Thymus (tissue), 11 donors: Measurements from ENCODE around the gene MLXIP. TPM values are rescaled to one million over a fixed set of nuclear protein-coding genes. Genes with fewer than 3 reads are reported as not detected.

Experiments
- DNase-seq, 9 donors: peaks; one replicate each; pipeline ENCODE4 v3.0.0-alpha.2; 2013; ENCODE audit warnings: low spot score in 9 of 9, low read depth in 6 of 9, missing footprints in 1 of 9
- H3K27ac ChIP-seq, 2 donors: one replicate each; pipeline ENCODE4 v1.5.1; 2013; ENCODE audit warnings: control low read depth in 1 of 2, low read depth in 1 of 2, low read length in 1 of 2, mild to moderate bottlenecking in 1 of 2, moderate library complexity in 1 of 2
- H3K27me3 ChIP-seq, 2 donors: one replicate each; pipeline ENCODE4 v1.5.1; 2013; ENCODE audit warnings: low read length in 1 of 2; ENCODE audit not compliant: control insufficient read depth in 2 of 2, insufficient read depth in 1 of 2
- H3K36me3 ChIP-seq, 2 donors: one replicate each; pipeline ENCODE4 v1.5.1; 2013; ENCODE audit warnings: low read length in 1 of 2, mild to moderate bottlenecking in 1 of 2, moderate library complexity in 1 of 2; ENCODE audit not compliant: control insufficient read depth in 2 of 2, insufficient read depth in 2 of 2
- H3K4me1 ChIP-seq, 2 donors: one replicate each; pipeline ENCODE4 v1.5.1; 2013; ENCODE audit warnings: low read length in 2 of 2; ENCODE audit not compliant: control insufficient read depth in 2 of 2, insufficient read depth in 2 of 2
- H3K4me3 ChIP-seq, 2 donors: one replicate each; pipeline ENCODE4 v1.5.1; 2013; ENCODE audit warnings: low read length in 2 of 2, control low read depth in 1 of 2, mild to moderate bottlenecking in 1 of 2
- H3K9me3 ChIP-seq, 2 donors: one replicate each; pipeline ENCODE4 v1.5.1; 2013; ENCODE audit warnings: low read length in 1 of 2, mild to moderate bottlenecking in 1 of 2; ENCODE audit not compliant: control insufficient read depth in 2 of 2, insufficient read depth in 1 of 2
- WGBS: extraction: QIAGEN DNeasy Blood & Tissue Kit; methylation state at CpG from one replicate; pipeline ENCODE4 v1.1.7; 2013; 5-methylcytosine and 5-hydroxymethylcytosine counted together
- polyA plus RNA-seq: library from polyadenylated mRNA; stranded (reverse); fragments of 200-250 nt; gene quantifications from one replicate; pipeline ENCODE4 v1.2.3, GENCODE V29; 2013
- total RNA-seq: library from RNA; stranded (reverse); fragments of 120-200 nt; gene quantifications from one replicate; pipeline ENCODE4 v1.2.4, GENCODE V29; 2013
- donor health status: healthy.

MLXIP gene
- total and polyA plus RNA-seq, 2 donors = 10.1 to 31.9 TPM

DNA sequence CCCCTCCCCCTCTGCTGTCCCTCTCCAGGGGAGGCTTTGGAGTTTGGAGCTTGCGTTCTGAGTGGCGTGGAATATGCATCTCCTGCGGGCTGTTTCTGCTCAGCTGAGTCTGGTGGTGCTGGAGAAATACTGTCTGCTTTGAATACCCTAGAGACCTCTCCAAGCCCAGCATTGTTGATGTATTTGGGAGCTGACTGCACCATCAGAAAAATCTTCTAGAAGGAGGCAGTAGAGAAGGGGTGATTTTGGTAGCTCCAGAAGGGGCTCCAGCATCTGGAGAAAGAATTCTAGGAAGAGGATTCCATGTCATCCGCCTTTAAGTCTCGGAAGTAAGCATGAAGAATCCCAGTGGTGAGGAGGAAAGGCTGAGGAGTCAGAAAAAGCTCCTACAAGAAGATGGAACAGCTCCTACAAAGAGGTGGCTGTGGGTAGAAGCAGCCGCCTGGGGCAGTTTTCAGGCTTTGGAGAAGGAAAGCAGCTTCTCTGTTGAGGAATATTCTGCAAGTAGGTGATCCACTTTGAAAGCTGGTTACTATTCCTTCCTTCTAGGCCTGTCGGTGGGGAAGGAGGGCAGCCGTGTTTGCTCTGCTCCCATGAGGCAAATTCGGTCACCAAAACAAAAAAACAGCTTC is 9.7 kb downstream of the MLXIP start:
- Histone ChIP-seq H3K27me3 (no peaks in the 10 kb centered on the region), H3K4me1 (peaks cover 43 to 72% of the 10 kb centered on the region in 2 donors), H3K27ac (peak overlapping the region; percentile 36 to 46), H3K36me3 (peaks cover 20 to 43% of the 10 kb centered on the region in 2 donors), H3K4me3 (no peak overlapping the region), H3K9me3 (peaks cover 0 to 4% of the 10 kb centered on the region in 2 donors)
- DNase-seq = no peak
- 95% methylated on average over 9 of the region's 9 CpGs for WGBS

DNA sequence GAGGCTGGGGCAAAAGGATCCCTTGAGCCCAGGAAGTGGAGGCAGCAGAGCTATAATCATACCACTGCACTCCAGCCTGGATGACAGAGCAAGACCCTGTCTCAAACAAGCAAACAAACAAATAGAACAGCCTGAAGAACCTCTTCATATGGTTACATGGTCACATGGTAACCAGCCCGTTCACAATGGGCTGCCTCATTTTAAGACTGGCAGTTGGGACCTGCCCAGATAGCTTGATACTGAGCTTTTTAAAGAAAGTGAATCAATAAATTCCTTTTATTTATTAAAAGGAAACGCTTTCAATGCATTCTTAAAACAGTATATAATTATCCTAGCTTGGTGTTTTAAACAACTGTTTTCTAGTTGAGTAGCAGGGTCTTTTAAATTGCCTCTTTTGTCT is 10.5 kb downstream of the MLXIP start:
- WGBS = 52% methylated on average over 2 of the region's 2 CpGs
- no peak for DNase-seq
- H3K27ac ChIP-seq = peak overlapping the region; percentile 46 to 54
- H3K27me3 ChIP-seq = no peaks in the 10 kb centered on the region
- peaks cover 20 to 41% of the 10 kb centered on the region in 2 donors for H3K36me3 ChIP-seq
- no peak overlapping the region for H3K4me3 ChIP-seq
- peaks cover 43 to 68% of the 10 kb centered on the region in 2 donors for H3K4me1 ChIP-seq
- H3K9me3 ChIP-seq = peaks cover 0 to 12% of the 10 kb centered on the region in 2 donors

DNA sequence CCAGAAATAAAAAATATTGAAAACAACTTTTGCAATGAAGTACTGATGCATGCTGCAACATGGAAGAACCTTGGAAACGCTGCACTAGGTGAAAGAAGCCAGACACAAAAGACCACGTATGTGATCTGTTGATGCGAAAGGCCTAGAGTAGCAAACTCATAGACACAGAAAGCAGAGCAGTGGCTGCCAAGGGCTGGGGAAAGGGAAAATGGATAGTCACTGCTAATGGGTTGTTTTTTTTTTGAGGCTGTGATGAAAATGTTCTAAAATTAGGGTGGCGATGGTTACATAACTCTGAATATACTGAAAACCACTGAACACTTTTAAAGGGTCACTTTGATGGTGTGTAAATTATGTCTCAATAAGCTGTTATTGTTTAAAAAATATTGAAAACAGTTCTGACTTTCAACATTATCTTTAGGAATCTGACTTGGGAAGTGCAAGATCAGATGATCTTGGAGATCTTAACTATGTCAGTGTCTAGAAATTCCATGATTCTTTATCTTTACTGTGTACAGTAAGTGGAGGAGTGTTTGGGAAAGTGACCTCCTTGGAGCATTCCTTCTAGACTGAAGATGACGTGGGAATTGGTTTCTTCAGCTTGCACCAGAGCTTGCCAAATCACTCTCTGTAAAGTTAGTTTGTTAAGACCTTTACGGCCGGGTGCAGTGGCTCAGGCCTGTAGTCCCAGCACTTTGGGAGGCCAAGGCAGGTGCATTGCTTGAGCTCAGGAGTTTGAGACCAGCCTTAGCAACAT is 12.4 kb downstream of the MLXIP start:
- DNase-seq = no peak
- 91% methylated on average over 7 of the region's 7 CpGs for WGBS
- Histone ChIP-seq H3K4me3 (no peak overlapping the region), H3K4me1 (peaks cover 34 to 59% of the 10 kb centered on the region in 2 donors), H3K27me3 (no peaks in the 10 kb centered on the region), H3K27ac (peak overlapping the region; percentile 15 to 26), H3K9me3 (peaks cover 0 to 15% of the 10 kb centered on the region in 2 donors), H3K36me3 (peaks cover 14 to 29% of the 10 kb centered on the region in 2 donors)

DNA sequence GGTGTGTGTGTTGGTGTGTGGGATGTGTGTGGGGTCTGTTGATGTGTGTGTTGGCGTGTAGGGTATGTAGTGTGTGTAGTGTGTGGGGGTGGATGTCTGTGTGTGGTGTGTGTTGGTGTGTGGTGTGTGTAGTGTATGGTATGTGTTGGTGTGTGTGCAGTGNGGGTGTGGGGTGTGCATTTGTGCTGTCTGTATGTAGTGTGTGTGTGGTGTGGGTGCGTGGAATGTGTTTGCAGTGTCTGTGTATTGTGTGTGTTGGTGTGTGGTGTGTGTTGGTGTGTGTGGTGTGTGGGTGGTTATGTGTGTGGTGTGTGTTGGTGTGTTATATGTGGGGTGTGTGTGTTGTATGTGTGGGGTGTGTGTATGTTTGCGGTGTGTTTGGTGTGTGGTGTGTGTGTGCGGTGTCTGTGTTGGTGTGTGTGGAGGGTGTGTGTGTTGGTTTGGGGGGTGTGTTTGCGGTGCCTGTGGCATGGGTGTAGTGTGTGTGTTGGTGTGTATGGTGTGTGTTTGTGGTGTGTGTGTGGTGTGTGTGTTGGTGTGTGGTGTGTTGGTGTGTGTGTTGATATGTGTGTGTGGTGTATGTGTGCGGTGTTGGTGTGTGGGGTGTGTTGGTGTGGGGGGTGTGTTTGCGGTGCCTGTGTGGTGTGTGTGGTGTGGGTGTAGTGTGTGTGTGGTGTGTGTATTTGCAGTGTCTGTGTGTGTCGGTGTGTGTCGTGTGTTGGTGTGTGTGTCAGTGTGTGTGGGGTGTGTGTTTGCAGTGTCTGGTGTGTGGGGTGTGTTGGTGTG is 14.7 kb downstream of the MLXIP start:
- DNase-seq = no peak
- H3K27me3 ChIP-seq = no peaks in the 10 kb centered on the region
- H3K4me3 ChIP-seq = no peak overlapping the region
- peaks cover 22 to 56% of the 10 kb centered on the region in 2 donors for H3K4me1 ChIP-seq
- WGBS = 98% methylated on average over 9 of the region's 9 CpGs
- peaks cover 0 to 15% of the 10 kb centered on the region in 2 donors for H3K9me3 ChIP-seq
- peak overlapping the region in 1 of 2 donors; percentile 64 for H3K27ac ChIP-seq
- peaks cover 3 to 8% of the 10 kb centered on the region in 2 donors for H3K36me3 ChIP-seq

DNA sequence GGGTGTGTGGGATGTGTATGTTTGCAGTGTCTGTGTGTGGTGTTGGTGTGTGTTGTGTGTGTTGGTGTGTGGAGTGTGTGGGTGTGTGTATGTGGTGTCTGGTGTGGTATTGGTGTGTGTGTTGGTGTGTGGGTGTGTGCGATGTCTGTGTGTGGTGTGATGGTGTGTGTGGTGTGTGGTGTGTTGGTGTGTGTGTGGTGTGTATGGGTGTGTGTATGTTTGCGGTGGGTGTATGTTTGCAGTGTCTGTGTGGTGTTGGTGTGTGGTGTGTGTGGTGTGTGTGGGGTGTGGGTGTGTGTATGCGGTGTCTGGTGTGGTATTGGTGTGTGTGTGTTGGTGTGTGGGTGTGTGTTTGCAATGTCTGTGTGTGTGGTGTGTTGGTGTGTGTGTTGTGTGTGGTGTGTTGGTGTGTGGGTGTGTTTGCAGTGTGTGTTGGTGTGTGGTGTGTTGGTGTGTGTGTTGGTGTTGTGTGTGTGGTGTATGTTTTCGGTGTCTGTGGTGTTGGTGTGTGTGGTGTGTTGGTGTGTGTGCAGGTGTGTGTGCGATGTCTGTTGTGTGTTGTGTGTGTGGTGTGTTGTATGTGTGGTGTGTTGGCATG is 15.7 kb downstream of the MLXIP start:
- H3K4me3 ChIP-seq = no peak overlapping the region
- no peak for DNase-seq
- H3K9me3 ChIP-seq = peaks cover 0 to 15% of the 10 kb centered on the region in 2 donors
- peaks cover 0 to 3% of the 10 kb centered on the region in 2 donors for H3K36me3 ChIP-seq
- 98% methylated on average over 5 of the region's 5 CpGs for WGBS
- no peaks in the 10 kb centered on the region for H3K27me3 ChIP-seq
- peaks cover 22 to 56% of the 10 kb centered on the region in 2 donors for H3K4me1 ChIP-seq
- H3K27ac ChIP-seq = peak overlapping the region in 1 of 2 donors; percentile 58

DNA sequence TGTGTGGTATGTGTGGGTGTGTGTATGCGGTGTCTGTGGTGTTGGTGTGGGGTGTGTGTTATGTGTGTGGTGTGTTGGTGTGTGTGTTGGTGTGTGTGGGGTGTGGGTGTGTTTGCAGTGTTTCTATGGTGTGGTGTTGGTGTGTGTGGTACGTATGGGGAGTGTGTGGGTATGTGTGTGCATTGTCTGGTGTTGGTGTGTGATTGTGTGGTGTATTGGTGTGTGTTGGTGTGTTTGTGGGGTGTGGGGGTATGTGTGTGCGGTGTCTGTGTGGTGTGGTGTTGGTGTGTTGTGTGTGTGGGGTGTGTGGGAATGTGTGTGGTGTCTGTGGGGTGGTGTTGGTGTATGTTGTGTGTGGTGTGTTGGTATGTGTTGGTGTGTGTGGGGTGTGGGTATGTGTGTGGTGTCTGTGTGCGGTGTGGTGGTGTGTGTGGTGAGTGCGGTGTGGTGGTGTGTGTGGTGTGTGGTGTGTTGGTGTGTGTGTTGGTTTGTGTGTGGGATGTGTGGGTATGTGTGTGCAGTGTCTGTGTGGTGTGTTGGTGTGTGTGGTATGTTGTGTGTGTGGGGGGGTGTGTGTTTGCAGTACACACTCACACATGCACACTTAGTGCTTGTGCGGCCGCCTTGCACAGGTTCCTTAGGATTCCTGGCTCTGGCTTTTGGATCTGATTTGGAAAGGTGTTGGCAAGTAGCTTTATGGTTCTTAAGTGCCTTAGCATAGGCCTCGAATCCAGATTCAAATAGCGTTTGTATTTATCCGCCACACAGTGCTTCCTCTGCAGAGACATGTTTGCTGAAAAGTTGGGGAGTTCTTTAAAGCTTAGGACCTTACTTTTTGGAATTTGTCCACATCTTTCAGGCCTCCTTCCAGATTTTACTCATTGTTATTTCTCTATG is 16.4 kb downstream of the MLXIP start:
- DNase-seq = peak in 1 of 9 donors; percentile 33
- Histone ChIP-seq H3K27ac (peak overlapping the region; percentile 16 to 58), H3K36me3 (peaks cover 0 to 3% of the 10 kb centered on the region in 2 donors), H3K4me1 (peaks cover 23 to 57% of the 10 kb centered on the region in 2 donors), H3K27me3 (no peaks in the 10 kb centered on the region), H3K9me3 (peaks cover 0 to 15% of the 10 kb centered on the region in 2 donors), H3K4me3 (no peak overlapping the region)
- 85% methylated on average over 10 of the region's 10 CpGs for WGBS

DNA sequence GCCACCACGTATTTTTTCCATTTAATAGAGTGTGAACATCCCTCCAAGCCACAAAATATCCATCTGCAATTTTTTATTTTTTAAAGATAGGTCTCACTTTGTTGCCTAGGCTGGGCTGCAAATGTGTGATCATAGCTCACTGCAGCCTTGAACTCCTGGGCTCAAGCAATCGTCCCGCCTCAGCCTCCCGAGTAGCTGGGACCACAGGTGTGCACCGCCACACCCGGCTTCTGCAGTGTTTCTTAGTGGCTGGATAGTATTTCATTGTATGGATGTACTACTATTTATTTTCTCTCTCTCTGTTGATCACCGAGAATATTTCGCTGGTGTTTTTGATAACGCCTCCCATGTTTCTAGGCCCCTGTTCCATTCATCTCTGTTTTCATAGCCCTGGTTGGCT is 17.5 kb downstream of the MLXIP start:
- H3K9me3 ChIP-seq = peaks cover 0 to 15% of the 10 kb centered on the region in 2 donors
- peak overlapping the region; percentile 60 to 64 for H3K27ac ChIP-seq
- no peaks in the 10 kb centered on the region for H3K36me3 ChIP-seq
- 86% methylated on average over 9 of the region's 9 CpGs for WGBS
- no peak for DNase-seq
- H3K4me1 ChIP-seq = peaks cover 21 to 60% of the 10 kb centered on the region in 2 donors
- H3K4me3 ChIP-seq = no peak overlapping the region
- H3K27me3 ChIP-seq = no peaks in the 10 kb centered on the region

DNA sequence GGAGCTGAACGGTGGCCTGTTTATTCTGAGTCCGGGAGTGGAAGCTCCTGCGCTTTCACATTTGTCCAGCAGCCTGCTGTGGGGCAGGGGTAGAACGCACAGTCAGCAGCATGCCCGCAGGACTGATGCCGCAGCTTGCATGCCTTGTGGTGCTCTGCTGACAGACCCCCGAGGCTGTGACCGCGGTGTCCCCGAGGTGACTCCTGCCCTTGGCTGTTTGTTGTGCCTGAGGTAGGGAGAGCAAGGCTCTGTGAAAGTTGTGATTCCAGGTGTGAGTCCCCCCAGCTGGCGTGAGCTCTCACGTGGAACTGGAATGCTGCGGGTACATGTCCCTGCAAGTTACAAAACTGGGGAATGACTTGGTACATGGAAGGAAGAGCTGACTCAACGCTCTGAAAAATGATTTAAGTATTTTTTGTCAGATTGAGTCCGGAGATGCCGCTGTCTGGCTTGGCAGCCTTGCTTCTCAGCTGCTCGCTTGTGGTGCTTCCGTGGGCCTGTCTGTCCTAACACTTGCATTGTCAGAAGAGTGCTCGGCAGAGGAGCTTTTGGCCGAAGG is 18.1 kb downstream of the MLXIP start:
- 89% methylated on average over 20 of the region's 20 CpGs for WGBS
- Histone ChIP-seq H3K4me1 (peaks cover 21 to 59% of the 10 kb centered on the region in 2 donors), H3K4me3 (no peak overlapping the region), H3K36me3 (no peaks in the 10 kb centered on the region), H3K9me3 (peaks cover 0 to 15% of the 10 kb centered on the region in 2 donors), H3K27me3 (no peaks in the 10 kb centered on the region), H3K27ac (peak overlapping the region; percentile 64 to 72)
- no peak for DNase-seq
